Parathyroid adenoma (tissue), 2 donors: ENCODE measurements around the gene DPCD.
"Not testable (repeated sequence)": the region's sequence is repeated elsewhere in the genome, so short reads cannot be mapped to it uniquely, and the experiment has no call there.

ENCODE experiments used
- H2AFZ ChIP-seq: fragments of 300-600 bp; sonication (generic); one replicate; pipeline ENCODE4 v1.7.0; 2017; ENCODE audit warnings: antibody characterized with exemption, mild to moderate bottlenecking
- H3K27ac ChIP-seq: fragments of 300-600 bp; sonication (generic); one replicate; pipeline ENCODE4 v1.7.0; 2017
- H3K27me3 ChIP-seq: fragments of 300-600 bp; sonication (generic); one replicate; pipeline ENCODE4 v1.7.0; 2017; ENCODE audit warnings: low read length; ENCODE audit not compliant: control insufficient read depth, insufficient read depth
- H3K36me3 ChIP-seq: fragments of 300-600 bp; sonication (generic); one replicate; pipeline ENCODE4 v1.7.0; 2017; ENCODE audit warnings: low read length; ENCODE audit not compliant: control insufficient read depth, insufficient read depth
- H3K4me1 ChIP-seq: fragments of 300-600 bp; sonication (generic); one replicate; pipeline ENCODE4 v1.7.0; 2017; ENCODE audit warnings: control low read depth
- H3K4me2 ChIP-seq: fragments of 300-600 bp; sonication (generic); one replicate; pipeline ENCODE4 v1.7.0; 2017; ENCODE audit warnings: low read length
- H3K4me3 ChIP-seq: fragments of 300-600 bp; sonication (generic); one replicate; pipeline ENCODE4 v1.7.0; 2017; ENCODE audit warnings: low read depth, low read length
- H3K79me2 ChIP-seq: fragments of 300-600 bp; sonication (generic); one replicate; pipeline ENCODE4 v1.7.0; 2017; ENCODE audit warnings: control low read depth
- H3K9ac ChIP-seq: fragments of 300-600 bp; sonication (generic); one replicate; pipeline ENCODE4 v1.7.0; 2017; ENCODE audit warnings: mild to moderate bottlenecking
- H3K9me3 ChIP-seq: fragments of 300-600 bp; sonication (generic); one replicate; pipeline ENCODE4 v1.7.0; 2017; ENCODE audit warnings: low read length; ENCODE audit not compliant: control insufficient read depth
- CTCF ChIP-seq: fragments of 300-600 bp; sonication (generic); IDR thresholded peaks from one replicate; pipeline ENCODE4 v1.7.0; 2017; ENCODE audit warnings: antibody characterized with exemption, mild to moderate bottlenecking
- donor health status: primary hyperparathyroidism.

DPCD gene

GRCh38 chr10:101579516-101579870 lies 8.6 kb upstream of the DPCD start:
- no peaks in the 10 kb centered on the region for H3K79me2 ChIP-seq
- H3K4me1 ChIP-seq = no peaks in the 10 kb centered on the region
- no peak overlapping the region for H3K4me2 ChIP-seq
- H3K27ac ChIP-seq = no peak overlapping the region
- no peaks in the 10 kb centered on the region for H3K27me3 ChIP-seq
- H3K9ac ChIP-seq = no peak overlapping the region
- no peak overlapping the region for H2AFZ ChIP-seq
- H3K4me3 ChIP-seq = no peak overlapping the region
- H3K36me3 ChIP-seq = no peaks in the 10 kb centered on the region
- no peaks in the 10 kb centered on the region for H3K9me3 ChIP-seq
- TF ChIP-seq CTCF = no peak

GRCh38 chr10:101580486-101581399 lies 7.4 kb upstream of the DPCD start:
- TF ChIP-seq CTCF = no peak
- H2AFZ ChIP-seq = no peak overlapping the region
- H3K27me3 ChIP-seq = no peaks in the 10 kb centered on the region
- no peak overlapping the region for H3K9ac ChIP-seq
- H3K79me2 ChIP-seq = no peaks in the 10 kb centered on the region
- H3K36me3 ChIP-seq = no peaks in the 10 kb centered on the region
- no peak overlapping the region for H3K27ac ChIP-seq
- H3K4me3 ChIP-seq = no peak overlapping the region
- no peaks in the 10 kb centered on the region for H3K4me1 ChIP-seq
- H3K4me2 ChIP-seq = no peak overlapping the region
- H3K9me3 ChIP-seq = no peaks in the 10 kb centered on the region

- no peak overlapping the region for H2AFZ ChIP-seq
- H3K27me3 ChIP-seq = no peaks in the 10 kb centered on the region
- no peak overlapping the region for H3K9ac ChIP-seq
- no peaks in the 10 kb centered on the region for H3K36me3 ChIP-seq
- no peaks in the 10 kb centered on the region for H3K9me3 ChIP-seq
- H3K79me2 ChIP-seq = peaks cover 22% of the 10 kb centered on the region
- H3K4me3 ChIP-seq = no peak overlapping the region
- no peak overlapping the region for H3K27ac ChIP-seq
- no peak for TF ChIP-seq CTCF
- peaks cover 5% of the 10 kb centered on the region for H3K4me1 ChIP-seq
- H3K4me2 ChIP-seq = no peak overlapping the region
Measured at GRCh38 chr10:101585841-101586240, 2.3 kb upstream of the DPCD start.

- Histone ChIP-seq H3K4me3 (peak overlapping the region; percentile 83), H3K27ac (no peak overlapping the region), H3K4me1 (peaks cover 5% of the 10 kb centered on the region), H3K9me3 (no peaks in the 10 kb centered on the region), H3K36me3 (no peaks in the 10 kb centered on the region), H3K79me2 (peaks cover 28% of the 10 kb centered on the region), H3K4me2 (peak overlapping the region; percentile 94), H3K27me3 (no peaks in the 10 kb centered on the region), H2AFZ (peak overlapping the region; percentile 100), H3K9ac (no peak overlapping the region)
- no peak for TF ChIP-seq CTCF
Measured at GRCh38 chr10:101588879-101589278, 758 bp downstream of the DPCD start.

- not testable (repeated sequence) for H3K9me3 ChIP-seq, H3K4me3 ChIP-seq, H3K9ac ChIP-seq, H3K27ac ChIP-seq, H3K4me1 ChIP-seq, H3K36me3 ChIP-seq, H2AFZ ChIP-seq, H3K4me2 ChIP-seq, H3K27me3 ChIP-seq
- H3K79me2 ChIP-seq = peaks cover 17% of the 10 kb centered on the region
Measured at GRCh38 chr10:101593331-101593730, 5.2 kb downstream of the DPCD start.
